ENCODE measurements around the gene ZNF445.

The ZNF445 gene

DNA sequence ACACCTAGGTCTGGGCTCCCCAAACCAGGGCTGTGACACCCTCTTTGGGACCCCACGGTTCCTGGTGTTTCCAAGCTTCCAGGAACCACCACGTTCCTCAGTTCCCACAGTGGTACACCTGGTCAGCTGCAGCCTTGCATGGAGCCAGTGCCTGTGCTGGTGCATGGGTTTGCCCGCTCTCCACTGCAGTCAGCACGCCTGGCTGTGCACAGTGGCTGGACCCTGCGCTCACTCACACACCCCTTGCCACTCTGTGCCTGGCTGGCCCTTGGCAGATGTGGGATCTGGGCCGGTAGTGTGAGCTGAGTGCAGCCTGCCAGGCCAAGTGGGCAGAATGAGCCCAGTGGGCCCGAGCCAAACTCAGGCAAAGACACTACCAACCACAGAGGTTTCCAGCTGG is 90.1 kb downstream of the ZNF445 start:
- Histone ChIP-seq H3K27ac (ENCODE audit: low read depth, low read length) (no peak overlapping the region), H3K36me3 (ENCODE audit: control insufficient read depth in 1 of 2, insufficient read depth in 2 of 2, low read length in 2 of 2) (peaks cover 0 to 9% of the 10 kb centered on the region in 2 donors), H3K4me3 (ENCODE audit: low read depth in 1 of 2, low read length in 2 of 2) (no peak overlapping the region)

More for the DNA sequence above, 90.1 kb downstream of the ZNF445 start:
- Histone ChIP-seq H3K27me3 (ENCODE audit: control insufficient read depth in 1 of 2, insufficient read depth in 2 of 2, low read length in 2 of 2) (no peaks in the 10 kb centered on the region), H3K9me3 (ENCODE audit: control insufficient read depth in 1 of 2, low read length in 2 of 2) (peaks cover 11 to 13% of the 10 kb centered on the region in 2 donors), H3K9ac (ENCODE audit: low read depth in 1 of 2, low read length in 2 of 2) (no peak overlapping the region), H3K4me1 (ENCODE audit: control insufficient read depth in 1 of 2, insufficient read depth in 2 of 2, low read length in 2 of 2) (no peaks in the 10 kb centered on the region)
